Epithelial cell of esophagus (primary cell): ENCODE data around the gene KCNA1.

Experiments used
- DNase-seq: peaks from one replicate; pipeline ENCODE4 v3.0.0; 2010; ENCODE audit warnings: low read depth
- H3K4me3 ChIP-seq: 2 replicates; pipeline ENCODE4 v1.5.1; 2011; ENCODE audit warnings: mild to moderate bottlenecking, low read length, control low read depth
- TF ChIP-seq, protein P1 (sequence below): IDR thresholded peaks from 2 replicates; pipeline ENCODE4 v1.5.1; 2011; ENCODE audit warnings: low read depth, mild to moderate bottlenecking, low read length, control low read depth, inconsistent platforms; ENCODE audit not compliant: insufficient read depth; ENCODE audit errors: missing control alignments

Gene KCNA1

DNA sequence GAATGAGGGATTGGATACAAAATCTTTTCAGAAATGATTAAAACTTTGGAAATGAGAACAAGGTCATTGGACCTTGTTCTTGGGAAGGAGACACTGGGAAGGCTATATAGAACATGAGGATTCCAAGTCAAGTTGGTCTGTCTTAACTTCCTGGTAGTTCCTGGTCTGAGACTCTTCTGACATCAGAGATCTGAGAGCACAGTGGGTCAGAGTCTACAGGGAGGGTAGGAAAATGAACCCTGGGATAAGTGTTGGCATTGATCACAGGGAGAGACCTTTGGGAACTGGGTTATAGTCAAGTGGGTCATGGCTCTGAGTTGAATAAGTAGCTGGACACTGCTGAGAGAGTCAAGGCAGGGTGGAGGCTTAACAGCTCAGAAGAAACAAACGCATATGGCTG is 17.3 kb upstream of the KCNA1 start:
- DNase-seq, result no peak
- H3K4me3 ChIP-seq, result no peak overlapping the region
- TF ChIP-seq, protein P1, sequence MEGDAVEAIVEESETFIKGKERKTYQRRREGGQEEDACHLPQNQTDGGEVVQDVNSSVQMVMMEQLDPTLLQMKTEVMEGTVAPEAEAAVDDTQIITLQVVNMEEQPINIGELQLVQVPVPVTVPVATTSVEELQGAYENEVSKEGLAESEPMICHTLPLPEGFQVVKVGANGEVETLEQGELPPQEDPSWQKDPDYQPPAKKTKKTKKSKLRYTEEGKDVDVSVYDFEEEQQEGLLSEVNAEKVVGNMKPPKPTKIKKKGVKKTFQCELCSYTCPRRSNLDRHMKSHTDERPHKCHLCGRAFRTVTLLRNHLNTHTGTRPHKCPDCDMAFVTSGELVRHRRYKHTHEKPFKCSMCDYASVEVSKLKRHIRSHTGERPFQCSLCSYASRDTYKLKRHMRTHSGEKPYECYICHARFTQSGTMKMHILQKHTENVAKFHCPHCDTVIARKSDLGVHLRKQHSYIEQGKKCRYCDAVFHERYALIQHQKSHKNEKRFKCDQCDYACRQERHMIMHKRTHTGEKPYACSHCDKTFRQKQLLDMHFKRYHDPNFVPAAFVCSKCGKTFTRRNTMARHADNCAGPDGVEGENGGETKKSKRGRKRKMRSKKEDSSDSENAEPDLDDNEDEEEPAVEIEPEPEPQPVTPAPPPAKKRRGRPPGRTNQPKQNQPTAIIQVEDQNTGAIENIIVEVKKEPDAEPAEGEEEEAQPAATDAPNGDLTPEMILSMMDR, result no peak

DNA sequence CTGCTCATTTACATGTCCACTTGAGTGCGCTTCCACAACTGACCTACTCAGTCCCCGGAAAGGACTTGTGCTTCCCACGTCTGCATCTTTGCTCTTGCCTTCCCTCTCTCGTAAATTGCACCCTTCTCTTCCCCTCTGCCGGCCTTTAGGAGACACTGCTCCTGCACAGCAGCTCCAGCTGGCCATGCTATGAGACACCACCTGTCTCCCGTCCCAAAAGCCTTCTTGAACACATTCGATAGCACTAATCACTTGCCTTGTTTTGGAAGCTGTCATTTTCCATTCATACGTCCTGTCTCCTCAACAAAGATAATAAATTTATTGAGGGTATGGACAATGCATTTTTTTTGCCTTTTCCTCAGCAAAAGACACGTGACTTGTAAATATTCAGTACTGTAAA is 15.7 kb upstream of the KCNA1 start:
- TF ChIP-seq, protein P1, result no peak
- no peak for DNase-seq
- no peak overlapping the region for H3K4me3 ChIP-seq

DNA sequence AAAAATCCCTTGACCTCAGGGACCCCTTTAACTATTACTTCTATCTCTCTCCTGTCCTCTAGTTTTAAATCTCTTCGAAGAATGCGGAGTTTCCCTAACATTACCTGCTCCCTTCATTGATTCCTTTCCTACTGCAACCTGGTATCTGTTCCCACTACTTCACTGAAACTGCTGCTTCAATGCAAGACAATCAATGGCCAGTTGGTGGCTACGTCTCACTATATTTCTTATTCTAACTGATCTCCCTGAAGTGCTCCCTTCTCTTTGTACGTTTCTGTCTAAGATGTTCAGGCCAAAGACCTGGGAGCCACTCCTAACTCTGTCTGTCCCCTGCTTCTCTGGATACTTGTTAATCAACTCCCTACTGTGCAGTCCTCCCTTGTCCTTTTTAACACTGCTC is 10.3 kb upstream of the KCNA1 start:
- no peak overlapping the region for H3K4me3 ChIP-seq
- TF ChIP-seq, protein P1, result no peak
- no peak for DNase-seq

DNA sequence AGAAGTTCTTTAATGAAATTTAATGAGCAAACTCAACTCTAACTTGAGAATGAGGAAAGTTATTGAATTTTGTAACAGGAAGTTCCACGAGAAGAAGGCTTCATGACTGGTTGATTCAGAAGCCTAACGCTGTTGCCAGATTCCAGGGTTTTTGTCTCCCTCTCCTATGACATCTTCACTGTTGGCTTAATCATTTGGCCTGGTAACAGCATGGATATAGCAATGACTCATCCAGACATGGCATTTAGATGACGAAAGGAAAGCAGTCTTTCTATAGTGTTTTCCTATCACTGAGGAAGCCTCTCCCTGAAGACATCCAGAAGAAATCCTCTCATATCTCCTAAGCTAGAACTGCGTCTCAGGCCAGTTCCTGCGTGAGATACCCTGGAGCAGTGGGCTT is 9.4 kb upstream of the KCNA1 start:
- TF ChIP-seq, protein P1, result no peak
- H3K4me3 ChIP-seq, result no peak overlapping the region
- DNase-seq, result no peak

DNA sequence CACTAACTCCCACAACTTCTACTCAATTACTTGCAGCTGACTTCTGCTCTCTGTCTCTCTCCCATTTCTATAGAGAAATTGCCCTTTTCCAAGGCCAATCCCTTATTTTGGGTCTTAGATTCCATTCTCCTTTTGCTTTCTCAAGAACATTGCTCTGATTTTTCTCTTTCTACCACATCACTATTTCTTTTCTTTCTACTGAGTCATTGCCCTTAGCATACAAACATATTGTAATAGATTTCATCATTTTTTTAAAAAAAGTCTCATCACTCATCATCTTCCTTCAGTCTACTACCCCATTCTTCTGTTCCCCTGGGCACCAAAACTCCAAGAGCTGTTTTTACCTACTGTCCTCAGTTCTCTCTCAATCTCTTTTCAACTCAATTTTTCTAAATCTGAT is 4.4 kb upstream of the KCNA1 start:
- TF ChIP-seq, protein P1, result no peak
- no peak overlapping the region for H3K4me3 ChIP-seq
- no peak for DNase-seq

DNA sequence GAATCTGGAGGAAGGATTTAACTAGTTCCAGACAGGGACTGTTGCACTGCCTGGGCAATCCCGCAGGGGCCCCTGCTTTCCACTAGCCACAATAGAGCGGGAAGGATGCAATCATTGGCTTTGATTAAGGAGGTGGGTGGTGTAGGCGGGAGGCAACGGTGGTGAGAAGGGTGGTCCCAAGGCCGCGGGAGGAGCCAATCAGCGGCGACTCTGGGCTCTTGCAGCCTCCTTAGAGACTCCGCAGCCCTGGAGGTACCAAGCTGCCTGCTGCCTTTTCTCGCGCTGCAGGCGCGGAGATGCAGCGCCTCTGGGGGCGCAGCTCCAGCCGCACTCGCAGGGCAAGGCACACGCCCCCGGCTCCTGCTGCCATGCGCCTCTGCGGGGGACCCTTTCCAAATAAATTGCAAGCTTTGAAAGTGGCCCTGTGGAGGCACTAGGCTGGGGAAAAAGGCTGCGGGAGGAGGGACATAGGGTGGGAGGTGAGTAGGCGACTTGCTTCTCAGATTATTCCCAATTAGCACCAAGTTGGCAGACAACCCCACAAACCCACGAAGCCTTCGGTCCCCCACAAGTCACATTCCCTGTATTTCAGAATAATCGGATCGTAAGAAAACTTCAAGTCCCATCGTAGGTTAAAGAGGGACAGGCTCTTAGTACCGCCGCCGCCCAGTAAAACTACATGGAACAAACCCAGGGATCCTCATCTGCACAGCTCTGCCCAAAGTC is 858 bp upstream of the KCNA1 start:
- TF ChIP-seq, protein P1, result no peak
- H3K4me3 ChIP-seq, result no peak overlapping the region
- DNase-seq, result no peak

DNA sequence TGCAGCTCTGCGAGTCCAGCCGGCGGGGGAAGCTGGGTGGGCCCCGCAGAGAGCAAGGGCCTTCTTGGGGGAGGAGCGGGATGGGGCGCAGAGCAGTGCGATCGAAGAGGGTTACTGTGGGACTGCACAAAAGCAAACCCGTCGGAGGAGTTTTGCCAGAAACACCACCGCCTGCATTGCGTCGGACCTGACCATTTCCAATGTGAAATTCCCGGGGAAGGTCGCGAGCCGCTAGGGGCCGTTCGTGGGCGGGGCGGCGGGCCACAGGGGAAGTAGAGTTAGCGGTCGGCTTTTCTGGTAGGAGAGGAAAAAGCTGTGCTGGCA is 333 bp upstream of the KCNA1 start:
- TF ChIP-seq, protein P1, result no peak
- no peak for DNase-seq
- H3K4me3 ChIP-seq, result no peak overlapping the region
